Esophagus (tissue), 2 donors: ENCODE measurements around the gene SLC2A11. TPM values are rescaled to one million over a fixed set of nuclear protein-coding genes. Genes with fewer than 3 reads are reported as not detected.
"Not testable (repeated sequence)": the region's sequence is repeated elsewhere in the genome, so short reads cannot be mapped to it uniquely, and the experiment has no call there.

Experiments used
- H3K27ac ChIP-seq, 2 donors: one replicate each; pipeline ENCODE4 v1.5.1; 2013; ENCODE audit warnings: low read depth in 2 of 2, mild to moderate bottlenecking in 2 of 2, inconsistent platforms in 1 of 2, low read length in 1 of 2, moderate library complexity in 1 of 2
- H3K27me3 ChIP-seq, 2 donors: one replicate each; pipeline ENCODE4 v1.6.1; 2013; ENCODE audit warnings: low read length in 2 of 2, control low read depth in 1 of 2, mild to moderate bottlenecking in 1 of 2; ENCODE audit not compliant: insufficient read depth in 2 of 2, control insufficient read depth in 1 of 2
- H3K36me3 ChIP-seq, 2 donors: one replicate each; pipeline ENCODE4 v1.6.1; 2013; ENCODE audit warnings: low read length in 1 of 2; ENCODE audit not compliant: control insufficient read depth in 2 of 2, insufficient read depth in 2 of 2
- H3K4me1 ChIP-seq, 2 donors: one replicate each; pipeline ENCODE4 v1.6.1; 2013; ENCODE audit warnings: low read length in 1 of 2; ENCODE audit not compliant: control insufficient read depth in 2 of 2, insufficient read depth in 2 of 2
- H3K4me3 ChIP-seq, 2 donors: one replicate each; pipeline ENCODE4 v1.5.1; 2013; ENCODE audit warnings: low read length in 2 of 2, mild to moderate bottlenecking in 2 of 2, low read depth in 1 of 2, moderate library complexity in 1 of 2
- H3K9me3 ChIP-seq, 2 donors: one replicate each; pipeline ENCODE4 v1.6.1; 2013; ENCODE audit warnings: mild to moderate bottlenecking in 2 of 2, low read depth in 1 of 2, low read length in 1 of 2, moderate library complexity in 1 of 2; ENCODE audit not compliant: control insufficient read depth in 2 of 2, insufficient read depth in 1 of 2
- WGBS, 2 donors: extraction: QIAGEN DNeasy Blood & Tissue Kit; methylation state at CpG; one replicate each; pipeline ENCODE4 v1.1.7; 2013; 5-methylcytosine and 5-hydroxymethylcytosine counted together
- polyA plus RNA-seq, 2 donors: library from polyadenylated mRNA; stranded (reverse); fragments of 200-250 nt; gene quantifications; one replicate each; pipeline ENCODE4 v1.2.3, GENCODE V29; 2013
- donor health status: healthy with polysubstance abuse.
- donor health status: Bipolar disorder and iron deficiency.

SLC2A11 gene
- polyA plus RNA-seq, 2 donors: 2.5 to 3.9 TPM

- WGBS, 2 donors: 81 to 86% methylated on average over 4 of the region's 4 CpGs
- H3K4me1 ChIP-seq: peaks cover 14 to 16% of the 10 kb centered on the region in 2 donors
- not testable (repeated sequence) for H3K9me3 ChIP-seq, H3K27ac ChIP-seq, H3K4me3 ChIP-seq, H3K27me3 ChIP-seq
- H3K36me3 ChIP-seq: peaks cover 0 to 16% of the 10 kb centered on the region in 2 donors
Observed at GRCh38 chr22:23900227-23900626, 42.6 kb downstream of the SLC2A11 start.

GRCh38 chr22:23901600-23901999 lies 43.9 kb downstream of the SLC2A11 start:
- no peaks in the 10 kb centered on the region for H3K9me3 ChIP-seq
- no peaks in the 10 kb centered on the region for H3K27me3 ChIP-seq
- WGBS, 2 donors: 85 to 88% methylated on average over 4 of the region's 4 CpGs
- peaks cover 6 to 11% of the 10 kb centered on the region in 2 donors for H3K4me1 ChIP-seq
- peaks cover 0 to 8% of the 10 kb centered on the region in 2 donors for H3K36me3 ChIP-seq
- no peak overlapping the region for H3K4me3 ChIP-seq
- no peak overlapping the region for H3K27ac ChIP-seq

GRCh38 chr22:23903328-23903971 lies 45.8 kb downstream of the SLC2A11 start:
- Histone ChIP-seq H3K9me3 (no peaks in the 10 kb centered on the region), H3K36me3 (no peaks in the 10 kb centered on the region), H3K4me1 (peaks cover 6 to 8% of the 10 kb centered on the region in 2 donors), H3K4me3 (no peak overlapping the region), H3K27me3 (no peaks in the 10 kb centered on the region), H3K27ac (no peak overlapping the region)
- WGBS, 2 donors: 65 to 81% methylated on average over 8 of the region's 8 CpGs

- Histone ChIP-seq H3K27me3 (no peaks in the 10 kb centered on the region), H3K9me3 (no peaks in the 10 kb centered on the region), H3K27ac (no peak overlapping the region), H3K36me3 (no peaks in the 10 kb centered on the region), H3K4me1 (peaks cover 6 to 8% of the 10 kb centered on the region in 2 donors), H3K4me3 (no peak overlapping the region)
- WGBS, 2 donors: 72 to 74% methylated on average over 5 of the region's 5 CpGs
Observed at GRCh38 chr22:23904573-23905254, 47.0 kb downstream of the SLC2A11 start.

- no peak overlapping the region for H3K4me3 ChIP-seq
- peaks cover 6 to 8% of the 10 kb centered on the region in 2 donors for H3K4me1 ChIP-seq
- H3K27me3 ChIP-seq: no peaks in the 10 kb centered on the region
- no peaks in the 10 kb centered on the region for H3K36me3 ChIP-seq
- 93 to 95% methylated on average over 4 of the region's 4 CpGs for WGBS, 2 donors
- H3K27ac ChIP-seq: no peak overlapping the region
- H3K9me3 ChIP-seq: no peaks in the 10 kb centered on the region
Observed at GRCh38 chr22:23906641-23907040, 49.0 kb downstream of the SLC2A11 start.

- not testable (repeated sequence) for H3K9me3 ChIP-seq, H3K27me3 ChIP-seq, H3K4me1 ChIP-seq, H3K4me3 ChIP-seq, H3K27ac ChIP-seq, H3K36me3 ChIP-seq
- WGBS, 2 donors: 60 to 76% methylated on average over 10 of the region's 10 CpGs
Observed at GRCh38 chr22:23907423-23907822, 49.7 kb downstream of the SLC2A11 start.

- Histone ChIP-seq H3K27me3 (no peaks in the 10 kb centered on the region), H3K27ac (no peak overlapping the region), H3K4me1 (peaks cover 0 to 2% of the 10 kb centered on the region in 2 donors), H3K36me3 (no peaks in the 10 kb centered on the region), H3K4me3 (no peak overlapping the region), H3K9me3 (no peaks in the 10 kb centered on the region)
- 74 to 85% methylated on average over 11 of the region's 11 CpGs for WGBS, 2 donors
Observed at GRCh38 chr22:23908587-23909205, 51.0 kb downstream of the SLC2A11 start.

GRCh38 chr22:23909296-23909898 lies 51.7 kb downstream of the SLC2A11 start:
- no peak overlapping the region for H3K27ac ChIP-seq
- H3K4me3 ChIP-seq: no peak overlapping the region
- no peaks in the 10 kb centered on the region for H3K36me3 ChIP-seq
- H3K27me3 ChIP-seq: no peaks in the 10 kb centered on the region
- 51 to 62% methylated on average over 6 of the region's 6 CpGs for WGBS, 2 donors
- no peaks in the 10 kb centered on the region for H3K9me3 ChIP-seq
- H3K4me1 ChIP-seq: peaks cover 0 to 2% of the 10 kb centered on the region in 2 donors

- Histone ChIP-seq H3K4me1 (peaks cover 0 to 2% of the 10 kb centered on the region in 2 donors), H3K27me3 (no peaks in the 10 kb centered on the region), H3K4me3 (no peak overlapping the region), H3K27ac (no peak overlapping the region), H3K36me3 (no peaks in the 10 kb centered on the region), H3K9me3 (no peaks in the 10 kb centered on the region)
- 87 to 94% methylated on average over 3 of the region's 3 CpGs for WGBS, 2 donors
Observed at GRCh38 chr22:23910496-23911190, 53.0 kb downstream of the SLC2A11 start.
